SK-N-SH (cell line): ENCODE measurements around the gene CRB2.

ENCODE experiments used
- CTCF ChIP-seq: fragments of 200-600 bp; sonication (generic); IDR thresholded peaks from 2 replicates; pipeline ENCODE4 v1.6.1; 2017; ENCODE audit warnings: antibody characterized with exemption, mild to moderate bottlenecking, moderate library complexity
- JUND ChIP-seq: IDR thresholded peaks from 2 replicates; pipeline ENCODE4 v1.4.0; 2012
- MXI1 ChIP-seq: IDR thresholded peaks from 2 replicates; pipeline ENCODE4 v1.6.1; 2012; ENCODE audit warnings: mild to moderate bottlenecking, low read depth, low read length, improper control_type of control experiment
- NFIC ChIP-seq: IDR thresholded peaks from 2 replicates; pipeline ENCODE4 v1.4.0; 2012; ENCODE audit warnings: borderline replicate concordance
- RFX5 ChIP-seq: IDR thresholded peaks from 2 replicates; pipeline ENCODE4 v1.6.1; 2012; ENCODE audit warnings: mild to moderate bottlenecking, improper control_type of control experiment, low read length
- SIN3A ChIP-seq: IDR thresholded peaks from 2 replicates; pipeline ENCODE4 v1.6.1; 2012; ENCODE audit warnings: low read depth, mild to moderate bottlenecking, low read length, moderate library complexity, borderline replicate concordance
- TEAD4 ChIP-seq: IDR thresholded peaks from 2 replicates; pipeline ENCODE4 v1.4.0; 2012; ENCODE audit warnings: mild to moderate bottlenecking, borderline replicate concordance; ENCODE audit not compliant: insufficient read depth
- USF1 ChIP-seq: IDR thresholded peaks from 2 replicates; pipeline ENCODE4 v1.4.0; 2012; ENCODE audit warnings: low read depth, borderline replicate concordance
- USF2 ChIP-seq: fragments of 150-350 bp; IDR thresholded peaks from 2 replicates; pipeline ENCODE4 v1.6.1; 2017; ENCODE audit warnings: antibody characterized with exemption, low read length, low read depth, borderline replicate concordance

- TF ChIP-seq RFX5 (no peak), NFIC (no peak), USF1 (no peak), CTCF (no peak), MXI1 (no peak), USF2 (no peak), JUND (no peak), TEAD4 (no peak), SIN3A (no peak)
Measured at GRCh38 chr9:123397975-123398374, 42.0 kb downstream of the CRB2 start.
